Left cardiac atrium (tissue), 4 donors: ENCODE measurements around the gene ABR. TPM values are rescaled to one million over a fixed set of nuclear protein-coding genes. Genes with fewer than 3 reads are reported as not detected.

Experiments used
- ATAC-seq, 2 donors: fragments of 200-7000 bp; cut with Tn5 transposase; one replicate each; pipeline ENCODE4 v1.9.1; 2020; ENCODE audit warnings: mild to moderate bottlenecking in 2 of 2, moderate library complexity in 2 of 2
- DNase-seq: peaks from one replicate; pipeline ENCODE4 v3.0.0-alpha.2; 2020
- intact Hi-C, 2 donors: fragments of 100-400 bp; cut with DNase I; formaldehyde crosslinking; loops; one replicate each; pipeline versions ENCODE4 v1.14.1 to v1.15.1; 2022 to 2023
- long read RNA-seq: library from polyadenylated mRNA; unstranded; transcript quantifications from one replicate; pipeline ENCODE4 v2.0.0, GENCODE V29; 2021
- total RNA-seq, 2 donors: library from RNA; stranded (reverse); fragmentation: NEBNext Ultra II Directional; extraction: Animal tissue kit (Norgen Biotek cat#: 25700); gene quantifications; one replicate each; pipeline ENCODE4 v1.2.1, GENCODE V29; 2021
- donor health status: DM: no; HTN: yes; CAD: no.
- donor health status: DM: no; HTN: yes; CAD: no; lungs with severe emphysema.
- donor health status: DM: yes; HTN: yes; CAD: no.
- donor health status: Dilated cardiomyopathy.

The ABR gene
- total RNA-seq: 100 to 1,000 TPM; 118 to 132 TPM
- long read RNA-seq, transcript ABR-204 (8 exons, 1,049 nt): major isoform, 27 of 175 reads
- long read RNA-seq, partial matches to known transcripts: 37 of 175 reads
- long read RNA-seq, other reads (novel, unspliced or antisense): 109 of 175 reads

DNA sequence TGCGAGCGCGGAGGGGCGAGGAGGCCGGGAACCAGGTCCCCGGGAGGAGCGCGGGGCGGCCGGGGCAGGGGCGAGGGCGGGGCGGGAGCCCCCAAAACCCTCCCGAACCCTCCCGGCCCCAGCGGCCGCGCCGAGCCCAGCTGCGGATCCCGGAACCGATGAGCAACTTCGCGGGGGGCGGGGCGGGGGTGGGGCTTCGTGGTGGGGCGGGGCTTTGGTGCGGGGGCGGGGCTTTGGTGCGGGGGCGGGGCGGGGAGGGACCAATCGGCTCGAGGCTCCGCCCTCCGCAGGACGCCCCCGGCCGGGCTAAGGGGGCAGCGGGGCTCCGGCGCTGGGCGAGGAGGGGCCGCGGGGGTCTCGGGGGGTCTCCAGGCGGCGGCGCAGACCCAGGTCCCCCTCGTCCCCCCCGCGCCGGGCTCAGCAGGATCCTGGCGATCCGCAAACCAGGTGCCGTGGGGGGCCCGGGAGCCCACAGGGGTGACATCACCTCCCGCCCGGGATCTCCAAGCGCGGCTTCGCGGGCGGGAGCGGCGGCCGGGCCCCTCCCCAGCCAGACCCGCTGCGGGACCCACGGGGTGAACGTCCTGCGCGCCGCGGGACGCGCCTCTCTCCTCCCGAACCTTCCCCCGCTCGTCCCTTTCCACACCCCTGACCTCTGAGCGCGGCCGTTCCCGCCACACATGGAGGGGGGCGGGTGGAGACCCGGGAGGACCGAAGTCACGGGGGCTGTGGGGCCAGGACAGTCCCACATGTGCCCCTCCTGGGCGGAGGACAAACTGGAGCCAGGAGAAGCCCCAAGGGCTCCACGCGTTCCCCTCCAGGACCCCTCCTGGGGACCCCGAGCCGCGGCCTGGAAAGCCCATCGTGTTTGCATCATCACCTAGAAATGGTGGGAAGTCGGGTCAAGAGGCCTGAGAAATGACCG is at the start of gene ABR:
Gene ABR (minus strand): TSS at position 164 of the 925 bp plus-strand sequence. CDS start 254 bp downstream, outside the sequence.
- intact Hi-C loops: no loop called here
- DNase-seq (peak; percentile 68), ATAC-seq (peak; percentile 77 to 79)

DNA sequence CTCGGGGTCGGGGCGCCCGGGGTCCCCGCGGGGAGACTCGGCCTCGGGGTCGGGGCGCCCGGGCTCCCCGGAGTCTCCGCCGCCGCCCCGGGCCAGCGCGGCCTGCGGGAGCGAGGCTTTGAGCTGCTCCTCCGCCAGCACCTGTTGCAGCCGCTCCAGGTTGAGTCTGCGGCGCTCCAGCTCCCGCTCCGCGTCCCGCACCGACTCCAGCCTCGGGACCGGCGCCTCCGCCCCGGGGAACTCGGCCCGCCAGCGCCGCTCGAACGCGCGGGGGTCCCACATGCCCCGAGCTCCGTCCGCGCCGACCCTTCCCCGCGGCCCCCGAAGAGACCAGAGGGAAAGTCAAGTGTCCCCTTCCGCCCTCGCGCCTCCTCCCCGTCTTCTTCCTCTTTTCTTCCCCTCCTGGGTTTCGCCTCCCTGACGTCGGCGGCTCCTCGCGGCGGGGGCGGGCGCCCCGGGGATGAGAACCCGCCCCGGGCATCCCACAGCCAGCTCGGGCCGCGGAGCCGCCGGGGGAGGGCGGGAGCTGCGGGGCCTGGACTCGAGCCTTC is 49.6 kb upstream of the ABR start:
- DNase-seq: peak; percentile 78
- intact Hi-C loops: no loop called here
- ATAC-seq: peak; percentile 79

DNA sequence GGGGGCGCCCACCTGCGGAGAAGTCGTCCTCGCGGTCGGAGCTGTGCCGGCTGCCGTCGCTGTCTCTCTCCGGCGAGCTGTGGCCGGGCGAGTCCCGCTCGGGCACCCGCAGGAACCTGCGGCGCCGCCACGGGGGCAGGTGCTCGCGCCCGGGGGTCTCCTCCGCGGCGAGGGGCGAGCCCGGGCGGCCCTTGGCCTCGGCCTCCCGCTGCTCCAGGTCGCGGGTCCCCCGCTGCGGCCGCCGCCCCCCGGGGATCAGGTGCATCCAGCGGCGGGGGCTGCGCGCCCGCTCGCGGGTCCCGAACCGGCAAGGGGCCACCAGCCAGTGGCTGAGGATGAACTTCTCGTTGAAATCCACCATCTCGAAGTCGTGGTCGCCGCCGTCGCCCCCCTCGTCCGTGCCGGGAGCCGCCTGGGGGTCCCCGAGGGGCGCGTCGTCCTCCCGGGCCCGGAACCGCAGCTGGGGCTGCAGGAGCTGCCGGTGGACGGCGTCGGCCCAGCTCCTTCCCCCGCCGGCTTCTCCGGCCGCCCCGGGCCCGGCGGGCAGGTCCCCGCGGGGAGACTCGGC is 49.1 kb upstream of the ABR start:
- intact Hi-C loops: no loop called here
- DNase-seq (no peak), ATAC-seq (peak in 1 of 2 donors; percentile 17)

DNA sequence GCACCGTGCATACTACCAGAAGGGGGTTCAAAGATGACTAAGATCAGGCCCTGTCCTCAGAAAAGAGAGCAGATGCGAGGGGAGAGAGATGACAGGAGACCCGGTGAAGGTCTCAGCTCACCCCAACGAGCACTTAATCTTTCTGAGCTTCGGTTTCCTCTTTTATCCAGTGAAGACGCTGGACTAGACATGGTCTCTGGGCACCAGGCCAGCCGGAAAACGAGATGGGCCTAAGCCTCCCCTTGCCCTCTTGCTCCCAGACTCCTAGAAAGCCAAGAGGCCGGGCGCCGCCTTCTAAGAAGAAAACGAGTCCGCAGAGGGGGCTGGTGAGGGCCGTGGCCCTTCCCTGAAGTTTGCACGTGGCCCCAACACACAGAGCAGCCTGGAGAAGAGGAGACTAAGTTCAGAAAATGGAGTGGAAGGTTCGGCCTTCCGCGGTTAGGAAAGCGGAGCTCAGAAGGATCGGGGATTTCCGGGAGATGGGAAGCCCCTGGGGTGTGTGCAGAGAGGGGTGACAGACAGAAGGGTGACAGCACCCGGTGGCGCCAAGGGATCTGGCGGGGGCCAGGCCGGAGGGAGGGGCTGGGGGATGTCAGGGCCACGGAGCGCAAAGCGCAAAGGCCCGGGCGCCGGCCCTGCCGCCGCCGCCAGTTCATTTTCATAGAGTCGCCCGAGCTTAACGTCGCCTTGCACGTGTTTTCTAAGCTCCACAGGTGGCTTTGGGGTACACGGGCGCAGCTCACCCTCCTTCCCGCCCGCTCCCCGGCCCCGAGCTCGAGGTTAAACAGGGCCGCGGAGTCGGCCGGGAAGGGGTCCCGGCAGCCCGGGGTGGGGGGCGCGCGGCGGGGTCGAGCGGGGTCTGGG is 48.4 kb upstream of the ABR start:
- ATAC-seq (peak; percentile 13 to 29), DNase-seq (peak; percentile 63)
- intact Hi-C loops: no loop called here

DNA sequence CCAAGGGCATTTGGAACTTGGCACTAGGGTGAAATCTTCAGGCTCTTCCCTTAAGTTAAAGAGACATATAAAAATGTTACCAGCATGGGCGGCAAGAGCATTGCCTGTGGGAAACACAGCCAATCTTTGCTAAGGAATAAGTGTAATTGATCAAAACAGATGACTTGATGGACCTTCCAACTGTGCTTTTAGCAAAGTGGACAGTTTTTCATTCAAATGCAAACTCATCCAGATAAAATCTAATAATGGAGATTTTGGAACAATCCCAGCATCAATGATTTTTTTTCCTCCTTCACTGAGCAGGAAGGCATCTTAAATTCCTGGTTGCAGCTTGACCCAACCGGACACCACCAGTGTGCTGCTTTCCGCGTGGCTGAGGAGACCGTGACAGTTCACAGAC is 47.6 kb upstream of the ABR start:
- intact Hi-C loops: no loop called here
- no peak for ATAC-seq
- no peak for DNase-seq

DNA sequence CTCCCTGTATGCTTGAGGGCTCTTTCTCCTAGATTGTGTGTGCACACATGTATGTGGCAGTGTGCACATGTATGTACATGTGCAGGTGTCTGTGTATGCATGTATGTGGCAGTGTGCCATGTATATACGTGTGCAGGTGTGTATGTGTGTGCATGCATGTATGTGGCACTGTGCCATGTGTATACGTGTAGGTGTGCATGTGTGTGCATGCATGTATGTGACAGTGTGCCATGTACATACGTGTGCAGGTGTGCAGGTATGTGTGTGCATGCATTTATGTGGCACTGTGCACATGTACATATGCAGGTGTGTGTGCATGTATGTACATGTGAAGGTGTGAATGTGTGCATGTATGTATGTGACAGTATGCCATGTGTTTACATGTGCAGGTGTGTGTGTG is 46.5 kb upstream of the ABR start:
- intact Hi-C loops: no loop called here
- DNase-seq (no peak), ATAC-seq (no peak)

DNA sequence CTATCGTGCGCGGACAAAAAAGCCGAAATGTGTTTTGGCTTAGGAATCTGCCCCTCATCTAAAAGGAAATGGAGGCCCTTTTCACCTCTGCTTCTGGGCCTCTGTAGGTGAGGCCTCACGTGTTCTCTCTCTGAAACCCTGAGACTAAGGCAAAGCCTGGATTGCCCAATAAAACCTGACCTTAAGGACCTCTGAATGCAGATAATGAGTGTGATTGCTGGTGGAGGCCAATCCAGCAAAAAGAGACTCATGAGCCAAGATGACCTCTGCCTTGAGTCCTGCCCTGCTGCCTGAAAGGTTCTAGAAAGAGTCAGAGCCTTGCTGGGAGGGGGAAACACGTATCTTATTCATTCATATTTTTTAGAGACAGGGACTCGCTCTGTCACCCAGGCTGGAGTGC is 44.5 kb upstream of the ABR start:
- intact Hi-C loops: no loop called here

DNA sequence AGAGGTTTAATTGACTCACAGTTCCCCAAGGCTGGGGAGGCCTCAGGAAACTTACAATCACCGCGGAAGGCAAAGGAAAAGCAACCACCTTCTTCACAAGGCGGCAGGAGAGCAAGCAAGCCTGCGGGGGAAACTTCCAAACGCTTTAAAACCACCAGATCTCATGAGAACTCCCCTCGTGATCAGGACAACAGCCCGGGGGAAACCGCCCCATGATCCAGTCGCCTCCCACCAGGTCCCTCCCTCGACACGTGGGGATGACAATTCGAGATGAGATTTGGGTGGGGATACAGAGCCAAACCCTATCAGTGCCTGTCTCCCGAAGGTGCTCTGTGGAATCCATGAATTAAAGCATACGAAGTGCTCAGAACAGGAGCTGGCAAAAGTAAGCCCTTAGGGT is 43.9 kb upstream of the ABR start:
- intact Hi-C loops: no loop called here
- DNase-seq: no peak
- no peak for ATAC-seq

More for the DNA sequence above, 44.5 kb upstream of the ABR start:
- DNase-seq: no peak
- ATAC-seq: no peak

DNA sequence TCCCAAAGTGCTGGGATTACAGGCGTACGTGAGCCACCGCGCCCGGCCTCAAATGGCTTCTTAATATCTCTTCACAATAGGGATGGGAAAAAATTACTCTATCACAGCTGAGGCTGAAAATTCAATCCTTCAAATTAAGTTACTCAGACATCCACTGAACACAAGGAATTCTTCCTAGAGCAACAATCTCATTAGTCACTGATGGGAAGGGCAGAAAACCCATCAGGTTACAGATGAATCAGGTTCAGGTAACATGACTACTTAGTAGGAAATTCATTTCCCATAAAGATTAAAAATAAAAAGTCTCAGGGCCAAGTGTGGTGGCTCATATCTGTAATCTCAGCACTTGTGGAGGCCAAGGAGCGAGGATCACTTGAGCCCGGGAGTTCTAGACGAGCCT is 42.5 kb upstream of the ABR start:
- ATAC-seq (no peak), DNase-seq (no peak)
- intact Hi-C loops: no loop called here

DNA sequence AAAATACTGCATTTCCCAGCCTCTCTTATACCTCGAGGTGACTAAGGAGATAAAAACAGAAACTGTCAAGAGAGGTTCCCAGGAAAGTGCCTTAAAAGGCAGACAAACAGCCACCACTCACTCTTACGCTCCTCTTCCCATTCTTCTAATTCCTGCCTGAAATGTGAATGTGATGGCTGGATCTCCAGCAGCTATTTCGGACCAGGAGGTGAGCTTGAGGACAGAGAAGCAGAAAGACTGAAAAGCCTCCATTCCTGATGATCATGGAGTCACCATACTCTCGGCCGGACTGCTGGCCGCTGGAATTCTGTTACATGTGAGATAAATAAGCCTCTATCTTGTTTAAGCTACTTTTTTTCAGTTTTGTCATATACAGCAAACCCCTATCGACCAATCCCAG is 41.4 kb upstream of the ABR start:
- no peak for DNase-seq

DNA sequence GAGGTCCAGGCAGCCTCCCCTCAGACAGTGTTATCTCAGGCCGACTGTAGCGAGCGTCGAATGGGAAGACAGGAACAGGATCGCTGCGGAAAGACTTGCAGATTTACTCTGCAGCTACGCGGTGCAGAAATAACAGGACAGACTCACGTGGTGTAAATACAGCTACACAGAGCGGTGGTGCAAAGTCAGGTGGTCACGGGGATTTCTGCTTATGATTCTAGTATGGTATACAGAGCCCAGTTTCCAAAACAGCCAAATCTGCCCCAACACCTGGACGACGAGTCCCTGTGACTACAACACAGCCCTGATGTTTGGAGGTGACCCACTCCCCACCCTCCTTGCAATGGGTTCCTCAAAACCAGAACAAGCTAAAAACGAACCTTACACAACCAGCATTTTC is 40.6 kb upstream of the ABR start:
- no peak for ATAC-seq
- intact Hi-C loops: no loop called here
- no peak for DNase-seq

More for the DNA sequence above, 41.4 kb upstream of the ABR start:
- no peak for ATAC-seq
- intact Hi-C loops: no loop called here

DNA sequence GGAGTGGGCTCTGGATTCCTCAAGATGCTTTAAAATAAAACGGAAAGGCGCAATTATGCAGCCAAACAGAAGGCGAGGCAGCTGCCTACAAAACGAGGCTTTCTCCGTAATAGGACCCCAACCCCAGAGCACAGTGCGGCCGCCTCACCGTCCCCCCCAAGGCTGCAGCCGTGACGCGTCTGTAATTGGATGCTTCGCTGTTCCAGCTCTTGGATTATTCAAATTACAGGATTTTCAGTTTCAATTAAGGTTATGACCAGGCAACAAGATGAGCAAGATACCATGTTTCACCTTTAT is 37.3 kb upstream of the ABR start:
- intact Hi-C loops: no loop called here

DNA sequence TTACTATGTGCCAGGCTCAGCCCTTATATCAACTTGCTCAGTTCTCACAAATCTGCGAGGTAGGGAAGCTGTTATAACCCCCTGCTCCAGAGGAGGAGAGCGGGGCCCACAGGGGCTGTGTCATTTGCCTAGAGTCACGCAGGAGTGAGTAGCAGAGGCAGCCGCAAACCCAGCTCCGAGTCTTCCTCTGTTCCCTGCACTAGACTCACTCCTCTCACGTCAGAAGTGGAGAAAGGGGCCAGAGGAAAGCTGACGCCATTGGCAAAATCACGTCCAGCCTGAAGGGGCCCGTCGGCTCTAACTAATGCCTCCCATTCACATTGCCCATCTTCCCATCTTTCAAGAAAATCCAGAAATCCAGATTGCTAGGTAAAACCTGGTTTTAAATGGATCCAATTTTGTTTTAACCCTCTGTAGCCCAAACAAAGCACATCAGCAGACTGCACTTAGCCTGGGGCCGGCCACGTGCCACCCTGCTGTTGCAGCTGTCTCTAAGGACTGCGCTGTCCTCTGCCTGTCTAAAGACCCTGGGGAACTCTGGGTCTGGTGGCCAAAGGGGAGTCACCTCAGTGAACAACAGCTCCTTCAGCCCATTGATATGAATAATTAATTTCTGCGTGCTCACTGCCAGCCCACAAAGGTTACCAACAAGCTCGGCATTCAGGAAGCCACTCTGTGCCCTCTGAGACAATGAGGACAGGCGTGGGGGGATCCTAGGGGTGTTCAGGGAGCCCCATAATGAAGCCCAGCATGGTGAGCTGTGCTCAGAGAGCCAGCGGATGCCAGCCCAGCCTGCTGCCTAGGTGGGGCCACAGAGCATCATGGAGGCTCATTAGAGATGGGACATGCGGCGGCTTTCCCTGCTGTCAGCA is 36.7 kb upstream of the ABR start:
- no peak for ATAC-seq
- intact Hi-C loops: no loop called here
- DNase-seq: no peak

More for the DNA sequence above, 37.3 kb upstream of the ABR start:
- DNase-seq (no peak), ATAC-seq (no peak)

DNA sequence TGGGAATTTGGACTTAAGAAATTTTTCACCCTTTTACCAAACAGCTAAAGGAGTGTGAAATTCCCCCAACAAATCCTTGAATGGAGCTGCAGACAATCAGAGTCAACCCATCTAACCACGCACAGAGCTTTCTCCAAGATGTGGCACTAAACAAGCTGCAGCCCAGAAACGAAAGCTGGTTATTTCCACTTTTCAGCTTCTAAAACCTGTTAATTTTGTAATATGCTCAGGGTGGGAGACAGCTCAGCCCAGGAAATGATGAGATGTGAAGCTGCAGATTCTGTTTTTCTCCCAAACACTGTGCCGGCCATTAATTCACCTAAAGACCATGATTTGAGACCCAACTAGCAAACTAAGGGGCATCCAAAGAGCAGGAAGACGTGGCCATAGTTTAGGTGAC is 33.2 kb upstream of the ABR start:
- intact Hi-C loops: no loop called here
- ATAC-seq: no peak
- no peak for DNase-seq

DNA sequence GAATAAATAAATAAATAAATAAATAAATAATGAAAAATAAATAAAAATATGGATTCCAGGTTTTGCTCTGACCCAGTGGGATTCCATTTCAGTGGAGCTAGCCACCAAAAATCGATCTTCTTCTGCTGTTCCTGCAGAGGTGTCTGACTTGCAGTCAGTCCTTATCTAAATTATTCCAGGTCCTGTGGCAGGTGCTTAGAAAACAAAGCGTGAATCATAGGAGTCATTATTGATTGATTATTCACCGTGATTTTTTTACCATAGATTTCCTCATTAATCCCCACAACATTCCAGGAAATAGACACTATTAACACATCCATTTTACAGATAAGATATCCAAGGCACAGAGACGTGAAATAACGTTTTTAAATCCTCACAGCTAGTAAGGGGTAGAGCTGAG is 31.5 kb upstream of the ABR start:
- DNase-seq (no peak), ATAC-seq (no peak)
- intact Hi-C loops: no loop called here

DNA sequence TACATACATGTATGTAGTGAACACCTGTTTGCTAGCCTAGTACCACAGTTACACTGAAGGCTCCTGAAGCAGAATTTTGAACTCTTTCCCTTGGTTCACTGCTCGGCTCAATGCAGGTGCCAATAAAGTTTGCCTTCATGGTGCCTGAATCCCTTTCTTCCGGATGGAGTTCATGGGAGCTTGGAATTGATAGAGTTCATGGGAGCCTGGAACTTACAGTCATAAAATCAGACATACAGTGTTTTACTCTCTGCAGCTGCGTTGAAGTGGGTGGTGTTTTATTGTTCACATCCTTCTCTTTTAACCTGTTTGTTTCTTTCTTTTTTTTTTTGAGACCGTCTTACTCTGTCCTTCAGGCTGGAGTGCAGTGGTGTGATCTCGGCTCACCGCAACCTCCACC is 29.2 kb upstream of the ABR start:
- DNase-seq (no peak), ATAC-seq (no peak)
- intact Hi-C loops: no loop called here

DNA sequence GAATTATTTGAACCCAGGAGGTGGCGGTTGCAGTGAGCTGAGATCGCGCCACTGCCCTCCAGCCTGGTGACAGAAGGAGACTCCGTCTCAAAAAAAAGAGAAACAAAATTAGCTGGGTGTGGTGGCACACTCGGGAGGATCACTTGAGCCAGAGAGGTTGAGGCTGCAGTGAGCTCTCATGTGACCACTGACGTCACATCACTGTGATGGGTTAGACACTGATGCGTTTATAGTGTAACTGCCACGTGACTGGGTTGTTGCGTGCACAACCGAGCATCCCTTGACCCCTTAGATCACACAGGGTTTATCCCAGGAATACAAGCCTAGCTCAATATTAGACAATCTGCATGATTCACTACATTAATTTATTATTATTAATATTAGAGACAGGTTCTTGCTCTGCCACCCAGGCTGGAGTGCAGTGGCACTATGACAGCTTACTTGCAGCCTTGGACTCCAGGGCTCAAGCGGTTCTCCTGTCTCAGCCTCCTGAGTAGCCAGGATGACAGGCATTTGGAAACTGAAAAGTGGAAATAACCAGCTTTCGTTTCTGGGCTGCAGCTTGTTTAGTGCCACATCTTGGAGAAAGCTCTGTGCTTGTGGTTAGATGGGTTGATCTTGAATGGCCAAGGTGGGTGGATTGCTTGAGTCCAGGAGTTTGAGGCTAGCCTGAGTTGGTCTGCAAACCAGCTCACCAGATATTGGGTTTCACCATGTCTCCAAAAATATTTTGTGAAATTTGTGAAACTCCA is 26.4 kb upstream of the ABR start:
- ATAC-seq (no peak), DNase-seq (no peak)
- intact Hi-C loops: no loop called here

DNA sequence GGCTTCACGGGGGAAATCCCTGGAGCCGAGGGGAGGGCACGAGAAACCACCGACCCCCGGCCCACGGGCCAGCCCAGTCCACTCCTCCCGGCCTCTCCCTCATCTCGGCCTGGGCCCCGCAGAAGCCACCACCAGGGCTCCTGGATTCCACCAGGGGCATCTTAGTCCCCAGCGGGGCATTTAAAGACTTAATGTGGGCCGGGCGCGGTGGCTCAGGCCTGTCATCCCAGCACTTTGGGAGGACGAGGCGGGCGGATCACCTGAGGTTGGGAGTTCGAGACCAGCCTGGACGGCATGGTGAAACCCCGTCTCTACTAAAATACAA is 24.1 kb upstream of the ABR start:
- peak in 1 of 2 donors; percentile 14 for ATAC-seq
- intact Hi-C loops: no loop called here
- no peak for DNase-seq
